HEK293T (cell line): ENCODE results near the gene TMC3.

Source experiments
- ARNT ChIP-seq: fragments of 450-650 bp; IDR thresholded peaks from 2 replicates; pipeline ENCODE4 v1.6.1; 2017; ENCODE audit warnings: mild to moderate bottlenecking
- BHLHE40 ChIP-seq: fragments of 450-650 bp; IDR thresholded peaks from 2 replicates; pipeline ENCODE4 v1.6.1; 2016; ENCODE audit warnings: mild to moderate bottlenecking, moderate library complexity, borderline replicate concordance
- FOXK2 ChIP-seq: fragments of 450-650 bp; IDR thresholded peaks from 2 replicates; pipeline ENCODE4 v1.6.1; 2016; ENCODE audit warnings: mild to moderate bottlenecking
- FOXM1 ChIP-seq: fragments of 450-650 bp; IDR thresholded peaks from 2 replicates; pipeline ENCODE4 v1.6.1; 2017; ENCODE audit warnings: mild to moderate bottlenecking, borderline replicate concordance
- HDGF ChIP-seq: fragments of 450-650 bp; IDR thresholded peaks from 2 replicates; pipeline ENCODE4 v1.6.1; 2017; ENCODE audit warnings: antibody characterized with exemption, borderline replicate concordance
- L3MBTL2 ChIP-seq: fragments of 450-650 bp; conservative IDR thresholded peaks from 2 replicates; pipeline ENCODE4 v1.6.1; 2016; ENCODE audit warnings: mild to moderate bottlenecking
- LEF1 ChIP-seq: fragments of 450-650 bp; IDR thresholded peaks from 2 replicates; pipeline ENCODE4 v1.6.1; 2017; ENCODE audit warnings: mild to moderate bottlenecking, borderline replicate concordance
- PKNOX1 ChIP-seq: fragments of 450-650 bp; IDR thresholded peaks from 2 replicates; pipeline ENCODE4 v1.6.1; 2016
- SP1 ChIP-seq: fragments of 450-650 bp; IDR thresholded peaks from 2 replicates; pipeline ENCODE4 v1.6.1; 2017
- SUZ12 ChIP-seq: fragments of 450-650 bp; IDR thresholded peaks from 2 replicates; pipeline ENCODE4 v1.6.1; 2016; ENCODE audit warnings: mild to moderate bottlenecking
- ZNF384 ChIP-seq: fragments of 450-650 bp; IDR thresholded peaks from 2 replicates; pipeline ENCODE4 v1.6.1; 2016

GRCh38 chr15:81380668-81381067 is 6.7 kb upstream of the TMC3 start:
- no peak for TF ChIP-seq FOXM1
- TF ChIP-seq SUZ12, result no peak
- TF ChIP-seq FOXK2, result no peak
- TF ChIP-seq ZNF384, result no peak
- no peak for TF ChIP-seq BHLHE40
- no peak for TF ChIP-seq LEF1
- no peak for TF ChIP-seq PKNOX1
- no peak for TF ChIP-seq L3MBTL2
- TF ChIP-seq SP1, result no peak
- no peak for TF ChIP-seq ARNT
- TF ChIP-seq HDGF, result no peak
